T-helper 22 cell (primary cell): ENCODE measurements around the gene TIMP3.

Source experiments
- DNase-seq: peaks from one replicate; pipeline ENCODE4 v3.0.0-alpha.2; 2020; ENCODE audit warnings: low read depth

Gene TIMP3

GRCh38 chr22:32830473-32830872 is 29.0 kb downstream of the TIMP3 start:
- no peak for DNase-seq

GRCh38 chr22:32830957-32831356 is 29.5 kb downstream of the TIMP3 start:
- no peak for DNase-seq

GRCh38 chr22:32831584-32831983 is 30.1 kb downstream of the TIMP3 start:
- no peak for DNase-seq

- DNase-seq: no peak
Measured at GRCh38 chr22:32832174-32832573, 30.7 kb downstream of the TIMP3 start.

GRCh38 chr22:32836280-32837123 is 35.0 kb downstream of the TIMP3 start:
- DNase-seq: no peak

GRCh38 chr22:32837142-32837541 is 35.6 kb downstream of the TIMP3 start:
- no peak for DNase-seq

GRCh38 chr22:32837803-32838202 is 36.3 kb downstream of the TIMP3 start:
- DNase-seq: no peak

GRCh38 chr22:32839831-32840584 is 38.5 kb downstream of the TIMP3 start:
- no peak for DNase-seq

- no peak for DNase-seq
Measured at GRCh38 chr22:32841175-32841574, 39.7 kb downstream of the TIMP3 start.

- no peak for DNase-seq
Measured at GRCh38 chr22:32842486-32842885, 41.0 kb downstream of the TIMP3 start.

- no peak for DNase-seq
Measured at GRCh38 chr22:32843300-32843699, 41.8 kb downstream of the TIMP3 start.

GRCh38 chr22:32844251-32844650 is 42.7 kb downstream of the TIMP3 start:
- DNase-seq: no peak

GRCh38 chr22:32846780-32847491 is 45.4 kb downstream of the TIMP3 start:
- DNase-seq: no peak

GRCh38 chr22:32848226-32848625 is 46.7 kb downstream of the TIMP3 start:
- DNase-seq: no peak

GRCh38 chr22:32849501-32849900 is 48.0 kb downstream of the TIMP3 start:
- DNase-seq: no peak

- DNase-seq: no peak
Measured at GRCh38 chr22:32850157-32850556, 48.7 kb downstream of the TIMP3 start.

- DNase-seq: no peak
Measured at GRCh38 chr22:32850591-32851517, 49.3 kb downstream of the TIMP3 start.

- DNase-seq: no peak
Measured at GRCh38 chr22:32852395-32853251, 51.1 kb downstream of the TIMP3 start.

- no peak for DNase-seq
Measured at GRCh38 chr22:32853662-32854061, 52.2 kb downstream of the TIMP3 start.

GRCh38 chr22:32854351-32854804 is 52.9 kb downstream of the TIMP3 start:
- DNase-seq: no peak
